ENCODE measurements around the gene MAVS.
"Not testable (repeated sequence)": the region's sequence is repeated elsewhere in the genome, so short reads cannot be mapped to it uniquely, and the experiment has no call there.

DNA sequence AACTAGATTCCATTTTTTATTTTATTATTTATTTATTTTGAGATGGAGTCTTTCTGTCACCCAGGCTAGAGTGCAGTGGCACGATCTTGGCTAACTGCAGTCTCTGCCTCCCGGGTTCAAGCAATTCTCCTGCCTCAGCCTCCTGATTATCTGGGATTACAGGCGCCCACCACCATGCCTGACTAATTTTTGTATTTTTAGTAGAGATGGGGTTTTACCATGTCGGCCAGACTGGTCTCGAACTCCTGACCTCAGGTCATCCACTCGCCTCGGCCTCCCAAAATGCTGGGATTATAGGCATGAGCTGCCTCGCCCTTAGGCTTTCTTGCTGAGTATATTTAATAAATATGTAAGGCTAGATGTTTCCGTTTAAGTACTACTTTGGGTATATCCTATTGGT is 51.5 kb downstream of the MAVS start:
- TF ChIP-seq POLR2A (IDR thresholded peaks at IDR 0.05): not testable (repeated sequence)
- TF ChIP-seq, protein P1, sequence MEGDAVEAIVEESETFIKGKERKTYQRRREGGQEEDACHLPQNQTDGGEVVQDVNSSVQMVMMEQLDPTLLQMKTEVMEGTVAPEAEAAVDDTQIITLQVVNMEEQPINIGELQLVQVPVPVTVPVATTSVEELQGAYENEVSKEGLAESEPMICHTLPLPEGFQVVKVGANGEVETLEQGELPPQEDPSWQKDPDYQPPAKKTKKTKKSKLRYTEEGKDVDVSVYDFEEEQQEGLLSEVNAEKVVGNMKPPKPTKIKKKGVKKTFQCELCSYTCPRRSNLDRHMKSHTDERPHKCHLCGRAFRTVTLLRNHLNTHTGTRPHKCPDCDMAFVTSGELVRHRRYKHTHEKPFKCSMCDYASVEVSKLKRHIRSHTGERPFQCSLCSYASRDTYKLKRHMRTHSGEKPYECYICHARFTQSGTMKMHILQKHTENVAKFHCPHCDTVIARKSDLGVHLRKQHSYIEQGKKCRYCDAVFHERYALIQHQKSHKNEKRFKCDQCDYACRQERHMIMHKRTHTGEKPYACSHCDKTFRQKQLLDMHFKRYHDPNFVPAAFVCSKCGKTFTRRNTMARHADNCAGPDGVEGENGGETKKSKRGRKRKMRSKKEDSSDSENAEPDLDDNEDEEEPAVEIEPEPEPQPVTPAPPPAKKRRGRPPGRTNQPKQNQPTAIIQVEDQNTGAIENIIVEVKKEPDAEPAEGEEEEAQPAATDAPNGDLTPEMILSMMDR (IDR thresholded peaks at IDR 0.05): not testable (repeated sequence)

Measured in esophagus squamous epithelium (tissue), 4 donors.